Skeletal muscle tissue (tissue), 4 donors: Measurements from ENCODE around the gene CPB1. TPM values are rescaled to one million over a fixed set of nuclear protein-coding genes. Genes with fewer than 3 reads are reported as not detected.

Experiments
- H3K27ac ChIP-seq: one replicate; pipeline ENCODE4 v1.7.0; 2013; ENCODE audit warnings: mild to moderate bottlenecking, low read depth, low read length, inconsistent platforms
- H3K27me3 ChIP-seq, 3 donors: one replicate each; pipeline ENCODE4 v1.7.0; 2013; ENCODE audit warnings: low read length in 3 of 3; ENCODE audit not compliant: control insufficient read depth in 3 of 3, insufficient read depth in 3 of 3
- H3K36me3 ChIP-seq, 3 donors: one replicate each; pipeline ENCODE4 v1.7.0; 2013; ENCODE audit warnings: low read length in 3 of 3; ENCODE audit not compliant: control insufficient read depth in 3 of 3, insufficient read depth in 3 of 3
- H3K4me1 ChIP-seq, 3 donors: one replicate each; pipeline ENCODE4 v1.7.0; 2013; ENCODE audit warnings: low read length in 3 of 3, mild to moderate bottlenecking in 3 of 3; ENCODE audit not compliant: control insufficient read depth in 3 of 3, insufficient read depth in 3 of 3
- H3K4me3 ChIP-seq, 3 donors: one replicate each; pipeline ENCODE4 v1.7.0; 2013; ENCODE audit warnings: low read length in 3 of 3
- H3K9ac ChIP-seq, 3 donors: one replicate each; pipeline ENCODE4 v1.7.0; 2013; ENCODE audit warnings: low read length in 3 of 3, mild to moderate bottlenecking in 3 of 3, moderate library complexity in 2 of 3, low read depth in 1 of 3
- H3K9me3 ChIP-seq, 3 donors: one replicate each; pipeline ENCODE4 v1.7.0; 2013; ENCODE audit warnings: low read length in 3 of 3; ENCODE audit not compliant: control insufficient read depth in 3 of 3
- total RNA-seq: library from RNA; depleted of rRNA; stranded (reverse); fragments of >200 nt; gene quantifications from one replicate; pipeline ENCODE4 v1.2.3, GENCODE V29; 2014
- donor health status: Osteomylitis.

CPB1 gene
- total RNA-seq, 1 donor from 2014 or later, result 2.1 TPM

DNA sequence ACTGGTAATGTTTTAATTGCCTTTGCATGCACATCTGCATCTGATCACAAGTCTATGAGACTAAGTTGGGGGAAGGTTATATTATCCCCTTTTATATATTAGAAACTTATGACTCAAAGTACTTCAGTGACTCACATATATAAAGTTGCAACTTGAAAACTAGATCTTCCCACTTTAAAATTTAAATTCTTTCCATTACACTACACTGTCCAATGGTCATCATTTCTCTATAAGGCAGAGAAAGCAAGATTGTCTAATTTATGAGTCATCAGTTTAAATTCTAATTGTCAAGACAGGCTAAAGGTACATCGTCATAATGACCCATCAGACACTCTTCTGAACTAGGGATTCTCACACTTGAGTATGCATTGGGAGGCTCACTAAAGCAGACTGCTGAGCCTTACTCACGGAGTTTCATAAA is 75.4 kb downstream of the CPB1 start:
- Histone ChIP-seq H3K4me3 (no peak overlapping the region), H3K36me3 (no peaks in the 10 kb centered on the region), H3K9me3 (no peaks in the 10 kb centered on the region), H3K27me3 (no peaks in the 10 kb centered on the region), H3K9ac (no peak overlapping the region), H3K4me1 (no peaks in the 10 kb centered on the region), H3K27ac (no peak overlapping the region)

DNA sequence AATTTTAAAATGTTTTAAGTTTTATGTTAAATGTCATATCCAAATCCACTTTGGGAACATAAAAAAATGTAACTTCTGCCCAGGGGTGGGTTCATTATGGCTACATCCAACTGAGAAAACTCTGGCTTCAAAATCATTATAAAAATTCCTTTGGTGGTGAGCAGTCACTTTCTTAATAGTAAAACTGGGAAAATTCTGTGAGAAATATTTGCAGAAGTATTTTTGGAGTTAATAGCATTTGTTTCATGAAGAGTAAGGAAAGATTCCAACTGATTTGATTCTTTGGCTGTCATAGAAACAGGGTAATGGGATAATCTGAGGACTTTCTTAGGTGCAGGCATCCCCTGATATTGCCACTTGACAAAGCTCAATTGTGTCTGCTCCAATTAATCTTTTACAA is 76.3 kb downstream of the CPB1 start:
- Histone ChIP-seq H3K36me3 (no peaks in the 10 kb centered on the region), H3K4me1 (no peaks in the 10 kb centered on the region), H3K27me3 (peaks cover 0 to 3% (median 0%) of the 10 kb centered on the region in 3 donors), H3K4me3 (no peak overlapping the region), H3K27ac (no peak overlapping the region), H3K9ac (no peak overlapping the region), H3K9me3 (no peaks in the 10 kb centered on the region)

DNA sequence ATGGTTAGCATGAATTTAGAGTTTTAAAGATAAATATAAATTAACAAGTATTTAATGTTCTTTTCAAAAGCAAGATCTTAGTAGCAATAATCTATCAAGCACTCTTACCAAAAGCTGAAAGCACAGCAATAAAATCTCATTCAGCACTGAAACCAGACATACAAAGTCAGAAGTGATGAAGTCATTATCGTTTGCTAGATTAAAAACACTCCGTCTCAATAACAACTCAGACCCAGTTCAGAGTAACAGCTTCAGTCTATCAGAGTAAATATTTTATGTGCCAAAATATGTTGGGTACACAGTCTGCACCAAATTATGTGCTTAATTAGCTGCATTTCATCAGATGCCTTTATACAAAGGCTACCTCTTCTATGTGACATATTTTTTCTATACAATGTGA is 79.1 kb downstream of the CPB1 start:
- no peak overlapping the region for H3K9ac ChIP-seq
- H3K9me3 ChIP-seq, result no peaks in the 10 kb centered on the region
- H3K36me3 ChIP-seq, result no peaks in the 10 kb centered on the region
- H3K4me3 ChIP-seq, result no peak overlapping the region
- H3K4me1 ChIP-seq, result no peaks in the 10 kb centered on the region
- no peak overlapping the region for H3K27ac ChIP-seq
- H3K27me3 ChIP-seq, result peaks cover 0 to 3% (median 0%) of the 10 kb centered on the region in 3 donors

Other genes with a start within 250 kb of the CPB1 start
- 41.8 TPM for gene AGTR1, start 129.9 kb upstream of the CPB1 start, total RNA-seq
- 5.2 TPM for gene CPA3, start 37.5 kb downstream of the CPB1 start, total RNA-seq
- 62.6 TPM for gene GYG1, start 163.7 kb downstream of the CPB1 start, total RNA-seq